Endothelial cell (in vitro differentiated cells): Measurements from ENCODE around the gene CACNB2. TPM values are rescaled to one million over a fixed set of nuclear protein-coding genes. Genes with fewer than 3 reads are reported as not detected.

ENCODE experiments used
- DNase-seq: peaks from one replicate; pipeline ENCODE4 v3.0.0; 2021; ENCODE audit warnings: low spot score
- H3K27ac Mint-ChIP-seq: one replicate; pipeline ENCODE4 v1.8.0; 2021; ENCODE audit warnings: mixed read lengths, inconsistent platforms; ENCODE audit not compliant: unreplicated experiment
- H3K27me3 Mint-ChIP-seq: one replicate; pipeline ENCODE4 v1.8.0; 2021; ENCODE audit warnings: mild to moderate bottlenecking, moderate library complexity, mixed read lengths, inconsistent platforms; ENCODE audit not compliant: unreplicated experiment
- H3K36me3 Mint-ChIP-seq: one replicate; pipeline ENCODE4 v1.8.0; 2021; ENCODE audit warnings: mild to moderate bottlenecking, low read depth, mixed read lengths, inconsistent platforms; ENCODE audit not compliant: unreplicated experiment
- H3K4me1 Mint-ChIP-seq: one replicate; pipeline ENCODE4 v1.8.0; 2021; ENCODE audit warnings: mild to moderate bottlenecking, mixed read lengths, inconsistent platforms; ENCODE audit not compliant: unreplicated experiment
- H3K4me3 Mint-ChIP-seq: one replicate; pipeline ENCODE4 v1.8.0; 2021; ENCODE audit warnings: mild to moderate bottlenecking, mixed read lengths, inconsistent platforms; ENCODE audit not compliant: unreplicated experiment
- H3K9me3 Mint-ChIP-seq: one replicate; pipeline ENCODE4 v1.8.0; 2021; ENCODE audit warnings: mixed read lengths, inconsistent platforms; ENCODE audit not compliant: unreplicated experiment
- total RNA-seq: library from RNA; stranded (reverse); fragmentation: NEBNext Ultra II Directional; extraction: Animal tissue kit (Norgen Biotek cat#: 25700); gene quantifications from one replicate; pipeline ENCODE4 v1.2.1, GENCODE V29; 2021; ENCODE audit not compliant: unreplicated experiment
- TF ChIP-seq, protein P1 (sequence below): fragments of 200-600 bp; sonication (generic); IDR thresholded peaks from one replicate; pipeline ENCODE4 v1.5.0; 2021; ENCODE audit warnings: antibody characterized with exemption; ENCODE audit not compliant: unreplicated experiment

Gene CACNB2
- total RNA-seq, 1 donor from 2014 or later, result 1.5 TPM

DNA sequence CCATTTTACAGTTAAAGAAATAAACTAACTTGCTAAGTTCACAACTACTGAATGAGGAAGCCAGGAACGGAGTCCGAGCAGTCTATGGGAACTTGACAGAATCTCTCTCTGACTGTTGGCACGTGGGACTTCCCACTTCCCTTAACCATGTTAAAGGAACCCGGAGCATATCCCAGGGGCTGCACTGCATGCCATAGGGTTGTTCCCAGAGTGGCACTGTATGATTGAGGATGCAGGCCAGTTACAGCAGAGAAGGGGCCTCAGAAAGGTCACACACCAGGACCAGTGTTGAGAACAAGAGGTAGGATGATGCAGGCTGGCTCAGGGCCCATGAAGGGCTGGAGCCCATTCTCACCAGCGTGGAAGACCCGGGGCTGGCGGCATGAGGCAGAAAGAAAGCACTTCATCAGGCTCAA, 309.4 kb downstream of the CACNB2 start:
- H3K27me3 Mint-ChIP-seq, result peaks cover 1% of the 10 kb centered on the region
- no peak for DNase-seq
- no peaks in the 10 kb centered on the region for H3K9me3 Mint-ChIP-seq
- no peaks in the 10 kb centered on the region for H3K36me3 Mint-ChIP-seq
- no peaks in the 10 kb centered on the region for H3K4me1 Mint-ChIP-seq
- H3K27ac Mint-ChIP-seq, result no peak overlapping the region
- TF ChIP-seq, protein P1, sequence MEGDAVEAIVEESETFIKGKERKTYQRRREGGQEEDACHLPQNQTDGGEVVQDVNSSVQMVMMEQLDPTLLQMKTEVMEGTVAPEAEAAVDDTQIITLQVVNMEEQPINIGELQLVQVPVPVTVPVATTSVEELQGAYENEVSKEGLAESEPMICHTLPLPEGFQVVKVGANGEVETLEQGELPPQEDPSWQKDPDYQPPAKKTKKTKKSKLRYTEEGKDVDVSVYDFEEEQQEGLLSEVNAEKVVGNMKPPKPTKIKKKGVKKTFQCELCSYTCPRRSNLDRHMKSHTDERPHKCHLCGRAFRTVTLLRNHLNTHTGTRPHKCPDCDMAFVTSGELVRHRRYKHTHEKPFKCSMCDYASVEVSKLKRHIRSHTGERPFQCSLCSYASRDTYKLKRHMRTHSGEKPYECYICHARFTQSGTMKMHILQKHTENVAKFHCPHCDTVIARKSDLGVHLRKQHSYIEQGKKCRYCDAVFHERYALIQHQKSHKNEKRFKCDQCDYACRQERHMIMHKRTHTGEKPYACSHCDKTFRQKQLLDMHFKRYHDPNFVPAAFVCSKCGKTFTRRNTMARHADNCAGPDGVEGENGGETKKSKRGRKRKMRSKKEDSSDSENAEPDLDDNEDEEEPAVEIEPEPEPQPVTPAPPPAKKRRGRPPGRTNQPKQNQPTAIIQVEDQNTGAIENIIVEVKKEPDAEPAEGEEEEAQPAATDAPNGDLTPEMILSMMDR, result no peak
- no peak overlapping the region for H3K4me3 Mint-ChIP-seq

DNA sequence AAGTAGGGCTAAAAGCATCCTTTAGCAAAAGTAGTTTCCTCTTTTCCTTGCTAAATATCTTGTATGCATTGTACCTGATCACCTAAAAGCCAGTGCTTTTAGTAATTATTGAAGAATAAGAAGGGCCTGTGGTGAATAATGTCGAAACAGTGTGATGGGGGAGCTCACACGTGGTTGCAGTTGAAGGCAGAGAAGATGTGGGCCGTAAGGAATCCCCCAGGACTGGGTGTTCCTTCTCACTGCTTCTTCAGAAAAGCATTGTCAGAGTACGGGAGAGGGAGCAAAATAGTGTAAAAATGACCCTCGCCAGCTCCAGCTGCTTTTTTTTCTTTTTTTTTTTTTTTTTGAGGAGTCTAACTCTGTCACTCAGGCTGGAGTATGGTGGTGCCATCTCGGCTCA, 310.1 kb downstream of the CACNB2 start:
- Mint-ChIP-seq H3K27me3 (peaks cover 1% of the 10 kb centered on the region), H3K27ac (no peak overlapping the region), H3K4me1 (no peaks in the 10 kb centered on the region), H3K36me3 (no peaks in the 10 kb centered on the region), H3K9me3 (no peaks in the 10 kb centered on the region), H3K4me3 (no peak overlapping the region)
- TF ChIP-seq, protein P1, result no peak
- no peak for DNase-seq

DNA sequence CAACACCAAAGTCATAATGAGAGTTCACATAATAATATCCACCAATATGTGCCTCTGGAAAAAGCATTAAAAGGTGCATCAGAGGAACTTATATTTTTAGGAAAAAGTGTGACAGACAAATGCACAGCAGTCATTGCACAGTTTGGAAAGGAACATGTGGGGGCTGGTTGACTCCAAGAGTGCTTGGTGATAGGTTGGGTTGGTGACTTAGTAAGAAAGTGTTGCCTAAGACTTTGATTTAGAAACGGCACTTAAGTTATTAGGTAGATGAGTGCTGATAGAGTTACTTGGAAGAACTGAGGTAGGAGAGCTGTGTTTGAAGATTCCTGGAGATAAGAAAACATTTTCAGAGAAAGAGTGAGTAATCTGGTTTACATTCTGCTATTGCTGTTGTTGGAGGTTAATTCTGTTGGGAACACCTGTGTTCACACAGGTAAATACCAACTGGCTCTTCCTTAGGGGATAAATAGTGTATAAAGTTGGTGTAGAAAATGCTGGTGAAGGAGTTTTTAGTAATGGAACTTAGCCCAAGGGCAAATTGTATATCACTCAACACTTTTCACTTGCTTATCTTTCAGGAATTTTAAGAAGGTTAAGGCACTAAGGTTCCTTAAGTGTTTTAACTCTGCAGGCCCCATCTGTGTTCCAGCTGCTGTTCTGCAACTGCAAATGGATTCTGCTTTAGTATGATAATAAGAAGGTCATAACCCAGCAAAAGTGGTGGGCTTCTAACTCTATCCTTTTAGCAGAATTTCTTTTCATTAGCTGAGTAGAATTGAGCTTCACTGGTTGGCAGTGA, 315.1 kb downstream of the CACNB2 start:
- no peaks in the 10 kb centered on the region for H3K9me3 Mint-ChIP-seq
- no peaks in the 10 kb centered on the region for H3K27me3 Mint-ChIP-seq
- H3K27ac Mint-ChIP-seq, result no peak overlapping the region
- H3K4me1 Mint-ChIP-seq, result no peaks in the 10 kb centered on the region
- no peak overlapping the region for H3K4me3 Mint-ChIP-seq
- DNase-seq, result no peak
- TF ChIP-seq, protein P1, result no peak
- H3K36me3 Mint-ChIP-seq, result no peaks in the 10 kb centered on the region

DNA sequence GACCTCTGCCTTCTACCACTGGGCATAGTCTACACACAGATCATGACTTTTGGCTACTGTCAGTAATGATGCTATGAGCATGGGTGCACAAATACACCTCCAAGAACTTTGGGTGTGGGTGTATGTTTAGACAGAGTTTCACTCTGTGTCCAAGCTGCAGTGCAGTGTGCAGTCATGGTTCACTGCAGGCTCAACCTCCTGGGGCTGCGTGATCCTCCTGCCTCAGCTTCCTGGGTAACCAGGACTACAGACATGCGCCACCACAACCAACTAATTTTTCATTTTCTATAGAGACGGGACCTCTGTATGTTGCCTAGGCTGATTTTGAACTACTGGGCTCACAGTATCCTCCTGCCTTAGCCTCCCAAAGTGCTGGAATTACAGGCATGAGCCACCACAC, 316.8 kb downstream of the CACNB2 start:
- DNase-seq, result no peak
- Mint-ChIP-seq H3K36me3 (no peaks in the 10 kb centered on the region), H3K27me3 (no peaks in the 10 kb centered on the region), H3K27ac (no peak overlapping the region), H3K9me3 (no peaks in the 10 kb centered on the region), H3K4me1 (no peaks in the 10 kb centered on the region), H3K4me3 (no peak overlapping the region)
- TF ChIP-seq, protein P1, result no peak

DNA sequence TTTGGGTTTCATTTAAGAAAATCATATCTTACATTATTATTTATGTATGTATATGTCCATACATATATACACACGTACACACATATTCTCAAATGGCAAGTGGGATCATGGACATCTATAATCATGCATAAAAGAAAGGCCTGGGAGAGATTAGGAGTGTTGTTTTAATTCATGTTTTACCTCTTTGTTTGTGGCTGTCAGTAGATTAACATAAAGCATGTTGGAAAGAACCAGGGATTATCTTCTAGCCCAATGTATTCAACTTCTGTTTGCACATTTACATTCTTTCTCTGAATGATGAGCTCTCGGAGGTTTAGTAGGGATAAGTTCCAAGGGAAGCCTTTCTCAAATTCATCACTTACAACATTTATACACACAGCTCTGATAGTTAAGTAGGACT, 319.8 kb downstream of the CACNB2 start:
- DNase-seq, result no peak
- H3K36me3 Mint-ChIP-seq, result no peaks in the 10 kb centered on the region
- H3K4me1 Mint-ChIP-seq, result no peaks in the 10 kb centered on the region
- no peak overlapping the region for H3K27ac Mint-ChIP-seq
- no peak overlapping the region for H3K4me3 Mint-ChIP-seq
- no peaks in the 10 kb centered on the region for H3K9me3 Mint-ChIP-seq
- peaks cover 2% of the 10 kb centered on the region for H3K27me3 Mint-ChIP-seq
- TF ChIP-seq, protein P1, result no peak
